Left ventricle myocardium superior (tissue), 1 donor: ENCODE data around the gene SLC25A48. TPM values are rescaled to one million over a fixed set of nuclear protein-coding genes. Genes with fewer than 3 reads are reported as not detected.
A peak's percentile ranks its signal among the peaks of the same experiment; 100 is the strongest.
"Not testable (repeated sequence)": the region's sequence is repeated elsewhere in the genome, so short reads cannot be mapped to it uniquely, and the experiment has no call there.

Experiments used
- ATAC-seq: fragments of 200-7000 bp; cut with Tn5 transposase; one replicate; pipeline ENCODE4 v1.9.1; 2020; ENCODE audit warnings: mild to moderate bottlenecking, moderate library complexity
- DNase-seq: peaks from one replicate; pipeline ENCODE4 v3.0.0-alpha.2; 2020
- intact Hi-C: fragments of 100-400 bp; cut with micrococcal nuclease; formaldehyde crosslinking; loops from one replicate; pipeline ENCODE4 v1.11.0; 2022
- total RNA-seq: library from RNA; stranded (reverse); fragmentation: NEBNext Ultra II Directional; extraction: Animal tissue kit (Norgen Biotek cat#: 25700); gene quantifications from one replicate; pipeline ENCODE4 v1.2.1, GENCODE V29; 2021
- donor health status: DM: no; HTN: yes; CAD: no; lungs with severe emphysema.

Gene SLC25A48
- total RNA-seq, 1 donor from 2014 or later = 0.40 TPM

GRCh38 chr5:135828782-135829127 is 5.7 kb upstream of the SLC25A48 start:
- no peak for ATAC-seq
- DNase-seq = no peak
- intact Hi-C loops = no loop called here

GRCh38 chr5:135829179-135829578 is 5.3 kb upstream of the SLC25A48 start:
- ATAC-seq (no peak), DNase-seq (no peak)
- intact Hi-C loops = no loop called here

GRCh38 chr5:135829681-135830383 is 4.6 kb upstream of the SLC25A48 start:
- peak; percentile 84 for DNase-seq
- ATAC-seq = peak; percentile 67
- intact Hi-C loops = loop anchor here (5.0 kb wide), 1 partner anchor 268 kb away; no protein-coding TSS in a partner anchor

- DNase-seq (no peak), ATAC-seq (no peak)
- intact Hi-C loops = loop anchor here (5.0 kb wide), 1 partner anchor 268 kb away; no protein-coding TSS in a partner anchor
These were observed 4.1 kb upstream of the SLC25A48 start for GRCh38 chr5:135830384-135830700.

GRCh38 chr5:135830876-135831275 is 3.6 kb upstream of the SLC25A48 start:
- ATAC-seq (no peak), DNase-seq (no peak)
- intact Hi-C loops = loop anchor here (5.0 kb wide), 1 partner anchor 269 kb away; no protein-coding TSS in a partner anchor

- no peak for ATAC-seq
- no peak for DNase-seq
- intact Hi-C loops = loop anchor here (5.0 kb wide), 1 partner anchor 269 kb away; no protein-coding TSS in a partner anchor
These were observed 3.0 kb upstream of the SLC25A48 start for GRCh38 chr5:135831439-135831838.

DNA sequence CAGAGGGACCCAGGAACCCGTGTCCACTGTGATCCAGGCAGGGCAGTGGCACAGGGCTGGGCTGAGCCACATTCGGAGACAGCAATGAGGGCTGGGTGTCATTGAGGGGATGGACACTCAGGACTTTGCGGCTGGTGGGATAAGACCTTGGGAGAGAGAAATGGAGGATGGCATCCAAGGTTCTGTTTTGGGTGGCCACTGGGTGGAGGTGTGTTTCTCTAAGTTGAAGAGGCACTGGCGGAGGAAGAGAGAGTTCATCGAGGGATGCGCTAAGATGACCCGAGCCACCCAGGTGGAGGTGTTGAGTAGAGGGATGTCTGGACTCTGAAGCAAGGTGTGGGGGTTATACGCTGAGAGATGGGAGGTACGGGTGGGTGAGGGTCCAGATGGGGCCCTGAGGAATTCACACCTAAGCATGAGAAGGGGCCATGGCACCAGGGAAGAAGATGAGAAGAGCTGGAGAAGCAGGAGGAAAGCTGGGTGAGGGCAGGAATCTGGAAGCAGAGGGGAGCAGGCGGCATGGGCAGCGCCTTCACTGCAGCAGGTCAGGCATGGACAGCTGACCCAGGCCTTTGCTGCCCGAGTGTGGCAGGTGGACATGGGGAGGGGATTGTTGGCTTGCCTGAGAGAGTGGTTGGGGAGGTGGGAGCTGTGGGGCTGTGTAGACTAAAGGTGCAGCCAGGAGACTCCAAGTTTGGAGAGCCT is 2.5 kb upstream of the SLC25A48 start:
- no peak for DNase-seq
- intact Hi-C loops = loop anchor here (5.0 kb wide), 1 partner anchor 270 kb away; no protein-coding TSS in a partner anchor
- ATAC-seq = no peak

- intact Hi-C loops = loop anchor here (5.0 kb wide), 1 partner anchor 271 kb away; no protein-coding TSS in a partner anchor
- ATAC-seq = no peak
- no peak for DNase-seq
These were observed 1.2 kb upstream of the SLC25A48 start for GRCh38 chr5:135832941-135833920.

GRCh38 chr5:135833961-135834638 is 363 bp upstream of the SLC25A48 start:
- ATAC-seq (peak; percentile 9), DNase-seq (no peak)
- intact Hi-C loops = loop anchor here (5.0 kb wide), 1 partner anchor 272 kb away; no protein-coding TSS in a partner anchor

DNA sequence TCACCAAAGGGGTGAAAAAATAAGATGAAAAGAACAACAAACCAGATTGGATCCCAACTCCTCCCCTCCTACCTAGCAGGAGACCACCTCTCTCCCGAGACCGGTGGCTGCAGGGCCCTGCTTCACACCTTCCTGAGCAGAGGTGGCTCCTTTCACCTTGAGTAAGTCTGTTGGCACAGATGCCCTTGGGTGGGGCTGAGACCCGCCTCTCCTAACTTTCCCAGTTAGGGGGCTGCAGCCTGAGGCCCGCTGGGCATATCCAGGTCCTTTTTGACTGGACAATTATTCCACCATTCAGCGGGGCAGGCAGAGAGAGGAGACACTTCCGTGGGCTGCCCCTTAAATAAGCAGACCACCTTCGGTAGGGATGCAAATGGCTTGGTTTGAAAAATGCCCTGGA is 1.3 kb downstream of the SLC25A48 start:
- intact Hi-C loops = no loop called here
- ATAC-seq = no peak
- no peak for DNase-seq

DNA sequence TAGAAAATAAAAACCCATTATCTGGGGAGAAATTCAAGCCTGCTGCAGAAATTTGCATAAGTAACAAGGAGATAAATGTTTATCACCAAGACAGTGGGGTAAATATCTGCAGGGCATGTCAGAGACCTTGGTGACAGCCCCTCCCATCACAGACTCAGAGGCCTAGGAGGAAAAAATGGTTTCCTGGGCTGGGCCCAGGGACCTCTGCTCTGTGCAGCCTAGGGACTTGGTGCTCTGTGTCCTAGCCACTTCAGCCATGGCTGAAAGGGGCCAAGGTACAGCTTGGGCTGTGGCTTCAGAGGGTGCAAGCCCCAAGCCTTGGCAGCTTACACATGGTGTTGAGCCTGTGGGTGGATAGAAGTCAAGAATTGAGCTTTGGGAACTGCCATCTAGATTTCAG is 3.9 kb downstream of the SLC25A48 start:
- DNase-seq, intact Hi-C loops, ATAC-seq: not testable (repeated sequence)

GRCh38 chr5:135839566-135839965 is 5.1 kb downstream of the SLC25A48 start:
- intact Hi-C loops = no loop called here
- DNase-seq (no peak), ATAC-seq (no peak)

GRCh38 chr5:135840959-135841358 is 6.5 kb downstream of the SLC25A48 start:
- DNase-seq (no peak), ATAC-seq (no peak)
- intact Hi-C loops = no loop called here

GRCh38 chr5:135842737-135843136 is 8.3 kb downstream of the SLC25A48 start:
- DNase-seq = no peak
- intact Hi-C loops = no loop called here
- peak; percentile 74 for ATAC-seq

DNA sequence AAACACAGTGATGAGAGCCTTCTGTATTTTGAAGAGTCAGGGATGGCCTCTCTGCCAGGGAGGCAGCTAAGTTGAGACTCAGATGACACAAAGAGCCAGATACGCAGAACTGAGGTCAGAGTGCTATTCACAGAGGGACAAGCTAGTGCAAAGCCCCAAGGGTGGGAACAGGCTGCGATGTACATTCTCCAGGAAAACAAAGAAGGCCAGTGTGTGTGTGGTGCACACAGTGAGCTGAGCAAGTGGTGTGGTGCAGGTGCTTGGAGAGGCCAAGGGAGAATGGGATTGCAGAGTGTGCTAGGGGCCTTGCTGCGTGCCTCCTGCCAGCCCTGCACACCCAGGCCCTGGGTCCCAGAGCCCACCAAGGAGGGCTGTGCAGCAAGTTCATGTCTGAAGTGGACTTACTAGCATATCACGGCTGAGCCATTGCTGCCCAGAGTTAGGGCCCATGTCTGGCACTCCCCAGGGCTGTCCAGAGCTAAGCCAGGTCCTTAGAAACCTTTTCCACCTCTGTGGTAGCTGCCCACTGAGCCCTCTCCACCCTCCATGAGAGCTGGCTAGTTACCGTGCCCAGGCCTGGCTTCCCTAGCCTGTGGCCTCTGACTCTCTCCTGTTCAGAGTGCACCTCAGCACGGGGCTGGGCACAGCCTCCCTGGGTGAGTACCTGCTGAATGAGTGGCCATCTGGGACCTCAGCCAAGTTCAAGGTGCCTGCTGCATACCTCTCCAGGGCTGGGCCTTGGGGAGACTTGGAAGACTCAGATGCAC is 9.3 kb downstream of the SLC25A48 start:
- ATAC-seq = no peak
- intact Hi-C loops = no loop called here

GRCh38 chr5:135846311-135846710 is 11.8 kb downstream of the SLC25A48 start:
- DNase-seq = no peak
- no peak for ATAC-seq
- intact Hi-C loops = no loop called here

More for the DNA sequence above, 9.3 kb downstream of the SLC25A48 start:
- DNase-seq = no peak

DNA sequence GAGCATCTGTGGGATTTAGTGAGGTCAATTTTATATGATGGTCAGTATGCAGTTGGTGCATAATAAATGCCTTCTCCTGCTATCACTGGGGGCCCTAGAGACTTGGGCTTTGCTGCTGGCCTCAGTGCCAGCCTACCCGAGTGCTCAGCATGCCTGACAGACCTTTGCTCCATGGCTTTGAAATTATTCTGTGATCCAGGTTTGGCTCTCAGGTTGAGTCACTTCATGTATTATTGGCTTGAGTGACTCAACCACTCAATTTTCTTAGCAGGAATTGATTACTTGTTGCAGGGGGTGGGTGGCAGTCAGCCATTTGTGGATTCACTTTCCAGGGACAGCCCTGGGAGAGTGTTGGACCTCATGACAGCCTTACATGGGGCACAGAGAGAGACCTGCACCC is 13.5 kb downstream of the SLC25A48 start:
- DNase-seq = no peak
- intact Hi-C loops = no loop called here
- no peak for ATAC-seq

DNA sequence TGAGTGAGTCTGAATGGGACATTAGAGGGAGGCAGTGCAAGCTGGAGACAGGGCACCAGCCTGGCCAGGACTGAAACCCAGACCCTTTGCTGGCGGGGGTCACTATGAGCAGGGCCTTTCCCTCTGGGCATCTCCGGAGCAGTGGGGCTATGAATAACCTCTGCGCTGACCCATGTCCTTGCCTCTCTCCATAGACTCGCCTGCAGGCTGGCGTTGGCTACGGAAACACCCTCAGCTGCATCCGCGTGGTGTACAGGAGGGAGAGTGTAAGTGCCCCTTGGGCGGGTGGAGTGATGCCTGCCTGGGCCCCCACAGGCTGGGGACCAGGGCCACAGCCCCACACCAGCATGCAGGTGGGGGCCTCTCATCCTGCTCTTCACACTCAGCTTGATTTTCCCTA is 15.8 kb downstream of the SLC25A48 start:
- intact Hi-C loops = no loop called here
- DNase-seq (no peak), ATAC-seq (no peak)
